Measurements from ENCODE around the gene NT5DC3.

GRCh38 chr12:103779410-103780092, 61.5 kb downstream of the NT5DC3 start:
- TF ChIP-seq CREB1 (CRISPR knock-in tag; IDR thresholded peaks at IDR 0.05) (no peak), STAT6 (CRISPR knock-in tag; conservative IDR thresholded peaks at IDR 0.05; ENCODE audit: low read depth) (no peak), CTCF (IDR thresholded peaks at IDR 0.05) (no peak), ZNF138 (CRISPR knock-in tag; conservative IDR thresholded peaks at IDR 0.05) (no peak)

Data from WTC11 (cell line).